MCF 10A (cell line): ENCODE measurements around the gene ARHGEF7. TPM values are rescaled to one million over a fixed set of nuclear protein-coding genes. Genes with fewer than 3 reads are reported as not detected.

Experiments used
- BruUV-seq: library from RNA; stranded (reverse); fragments of 400-500 nt; replicated peaks from 2 replicates; lab custom pipeline; 2021; lab: Mats Ljungman, UMichigan
- CTCF ChIA-PET: fragments of 300-600 bp; sonication (Branson Sonifier 250); formaldehyde crosslinking; extraction: SDS; loops from one replicate; lab custom pipeline; 2021; ENCODE audit warnings: antibody characterized with exemption, inconsistent platforms; lab: Yijun Ruan, JAX
- POLR2A ChIA-PET: fragments of 300-600, 350-650 bp; sonication (Branson Sonifier 250); formaldehyde crosslinking; extraction: SDS; loops from one replicate; lab custom pipeline; 2020; ENCODE audit warnings: antibody characterized with exemption, inconsistent platforms; lab: Yijun Ruan, JAX
- DNase-seq: peaks from one replicate; pipeline ENCODE4 v3.0.0-alpha.2; 2018; ENCODE audit not compliant: unreplicated experiment
- H3K27ac Mint-ChIP-seq: one replicate; pipeline ENCODE4 v1.8.0; 2022; ENCODE audit warnings: mild to moderate bottlenecking, low read depth, mixed read lengths; ENCODE audit not compliant: unreplicated experiment
- H3K27me3 Mint-ChIP-seq: one replicate; pipeline ENCODE4 v1.8.0; 2022; ENCODE audit warnings: mixed read lengths; ENCODE audit not compliant: insufficient read depth, unreplicated experiment
- H3K36me3 Mint-ChIP-seq: one replicate; pipeline ENCODE4 v1.8.0; 2022; ENCODE audit warnings: mild to moderate bottlenecking, moderate library complexity, mixed read lengths; ENCODE audit not compliant: insufficient read depth, unreplicated experiment
- H3K4me1 Mint-ChIP-seq: one replicate; pipeline ENCODE4 v1.8.0; 2022; ENCODE audit warnings: mixed read lengths; ENCODE audit not compliant: insufficient read depth, unreplicated experiment
- H3K4me3 Mint-ChIP-seq: one replicate; pipeline ENCODE4 v1.8.0; 2022; ENCODE audit warnings: mild to moderate bottlenecking, moderate library complexity, mixed read lengths; ENCODE audit not compliant: unreplicated experiment
- H3K9me3 Mint-ChIP-seq: one replicate; pipeline ENCODE4 v1.8.0; 2022; ENCODE audit warnings: mixed read lengths; ENCODE audit not compliant: unreplicated experiment
- intact Hi-C: fragments of 100-400 bp; cut with micrococcal nuclease; formaldehyde crosslinking; loops from 2 replicates; pipeline ENCODE4 v1.14.1; 2022
- total RNA-seq: library from RNA; stranded (reverse); gene quantifications from 2 replicates; pipeline ENCODE4 v1.2.3, GENCODE V29; 2022
- TF ChIP-seq, protein P1 (sequence below): fragments of 200-600 bp; IDR thresholded peaks from one replicate; pipeline ENCODE4 v1.8.0; 2022; ENCODE audit warnings: antibody characterized with exemption, mild to moderate bottlenecking; ENCODE audit not compliant: unreplicated experiment

Gene ARHGEF7
- total RNA-seq, 1 experiment from 2014 or later, result 43.5 TPM

DNA sequence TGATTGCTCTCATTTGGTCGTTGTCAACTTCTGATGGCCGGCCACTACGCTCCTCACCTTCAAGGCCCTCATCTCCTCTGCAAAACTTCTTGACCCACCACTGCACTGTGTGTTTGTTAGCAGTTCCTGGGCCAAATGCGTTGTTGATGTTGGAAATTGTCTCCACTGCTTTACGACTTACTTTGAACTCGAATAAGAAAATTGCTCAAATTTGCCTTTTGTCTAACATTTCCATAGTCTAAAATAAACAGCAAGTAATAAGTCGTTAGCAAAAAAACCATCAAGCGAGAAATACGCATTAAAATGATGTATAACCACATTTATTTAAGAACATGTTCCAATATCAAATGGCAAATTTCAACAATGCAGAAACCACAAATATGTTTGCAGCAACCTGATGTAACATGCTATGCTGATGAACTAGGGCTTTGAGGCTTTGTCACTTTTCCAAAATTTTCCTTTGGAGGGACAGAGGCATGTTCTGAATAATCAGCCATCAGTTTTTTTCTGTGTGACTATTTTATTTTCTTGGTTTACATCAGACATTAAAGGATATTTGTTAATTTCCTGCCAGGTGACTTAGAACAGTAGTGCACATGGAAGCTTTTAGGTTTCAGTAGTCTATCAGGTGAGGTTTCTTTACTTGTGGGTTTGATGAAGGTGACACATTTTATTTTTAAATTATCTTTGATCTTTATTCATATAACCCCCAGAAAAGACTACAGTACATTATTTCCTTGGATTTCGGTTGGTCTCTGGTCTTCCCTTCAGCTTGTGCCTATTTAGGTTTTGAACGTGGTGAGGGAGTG is 130.7 kb downstream of the ARHGEF7 start:
- Mint-ChIP-seq H3K4me3 (no peak overlapping the region), H3K27ac (no peak overlapping the region), H3K36me3 (peaks cover 56% of the 10 kb centered on the region), H3K4me1 (no peaks in the 10 kb centered on the region), H3K9me3 (no peaks in the 10 kb centered on the region), H3K27me3 (no peaks in the 10 kb centered on the region)
- intact Hi-C loops, result no loop called here
- no peak for DNase-seq
- ChIA-PET POLR2A (interaction anchor here (1.1 kb wide), 1 partner anchor 10 kb away, joined by 3 read pairs; no protein-coding TSS in a partner anchor), CTCF (no interaction called here)
- TF ChIP-seq, protein P1, sequence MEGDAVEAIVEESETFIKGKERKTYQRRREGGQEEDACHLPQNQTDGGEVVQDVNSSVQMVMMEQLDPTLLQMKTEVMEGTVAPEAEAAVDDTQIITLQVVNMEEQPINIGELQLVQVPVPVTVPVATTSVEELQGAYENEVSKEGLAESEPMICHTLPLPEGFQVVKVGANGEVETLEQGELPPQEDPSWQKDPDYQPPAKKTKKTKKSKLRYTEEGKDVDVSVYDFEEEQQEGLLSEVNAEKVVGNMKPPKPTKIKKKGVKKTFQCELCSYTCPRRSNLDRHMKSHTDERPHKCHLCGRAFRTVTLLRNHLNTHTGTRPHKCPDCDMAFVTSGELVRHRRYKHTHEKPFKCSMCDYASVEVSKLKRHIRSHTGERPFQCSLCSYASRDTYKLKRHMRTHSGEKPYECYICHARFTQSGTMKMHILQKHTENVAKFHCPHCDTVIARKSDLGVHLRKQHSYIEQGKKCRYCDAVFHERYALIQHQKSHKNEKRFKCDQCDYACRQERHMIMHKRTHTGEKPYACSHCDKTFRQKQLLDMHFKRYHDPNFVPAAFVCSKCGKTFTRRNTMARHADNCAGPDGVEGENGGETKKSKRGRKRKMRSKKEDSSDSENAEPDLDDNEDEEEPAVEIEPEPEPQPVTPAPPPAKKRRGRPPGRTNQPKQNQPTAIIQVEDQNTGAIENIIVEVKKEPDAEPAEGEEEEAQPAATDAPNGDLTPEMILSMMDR, result no peak
- TSS peak; percentile 15 for BruUV-seq

DNA sequence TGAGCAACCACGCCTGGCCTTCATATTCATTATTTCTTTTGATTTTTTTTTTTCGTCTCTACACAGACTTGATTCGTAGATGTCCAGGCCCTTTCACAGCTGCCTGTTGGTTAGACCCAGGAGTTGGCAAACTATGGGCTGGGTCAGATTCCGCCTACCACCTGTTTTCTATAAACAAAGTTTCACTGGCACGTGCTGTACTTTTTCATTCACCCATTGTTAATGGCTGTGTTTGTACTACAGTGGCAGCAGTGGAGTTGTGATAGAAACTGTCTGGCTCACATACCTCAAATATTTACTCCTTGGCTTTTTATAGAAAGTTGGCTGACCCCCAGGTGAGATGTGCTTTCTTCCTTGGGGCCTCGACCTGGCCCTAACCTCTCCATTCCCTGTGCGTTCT is 132.4 kb downstream of the ARHGEF7 start:
- H3K27ac Mint-ChIP-seq, result no peak overlapping the region
- H3K4me1 Mint-ChIP-seq, result no peaks in the 10 kb centered on the region
- intact Hi-C loops, result no loop called here
- peaks cover 49% of the 10 kb centered on the region for H3K36me3 Mint-ChIP-seq
- TF ChIP-seq, protein P1, result no peak
- no peak overlapping the region for H3K4me3 Mint-ChIP-seq
- DNase-seq, result no peak
- BruUV-seq, result no TSS peak
- H3K27me3 Mint-ChIP-seq, result no peaks in the 10 kb centered on the region
- H3K9me3 Mint-ChIP-seq, result no peaks in the 10 kb centered on the region
- ChIA-PET POLR2A (no interaction called here), CTCF (interaction anchor here (0.6 kb wide), 1 partner anchor 15 kb away, joined by 3 read pairs; no protein-coding TSS in a partner anchor)

DNA sequence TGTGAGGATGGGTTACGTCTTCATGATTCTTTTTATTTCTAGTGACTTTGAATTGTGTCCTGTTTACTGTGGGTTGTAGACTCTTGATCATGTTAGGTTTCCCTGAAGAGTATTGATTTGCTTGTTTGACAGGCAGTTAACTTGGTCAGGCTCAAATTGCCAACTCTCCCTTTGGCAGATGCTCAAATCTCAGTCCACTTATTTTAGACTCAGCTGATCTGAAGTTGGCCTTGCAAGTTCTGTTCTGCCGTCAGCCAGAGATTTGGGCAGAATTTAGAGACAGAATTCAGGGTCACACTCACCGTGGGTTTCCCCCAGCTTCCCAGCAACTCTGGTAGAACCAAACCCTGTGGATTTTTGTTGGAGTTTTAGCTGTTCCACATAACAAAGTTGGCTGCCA is 133.7 kb downstream of the ARHGEF7 start:
- CTCF ChIA-PET, result interaction anchor here (0.8 to 1.4 kb wide), 2 partner anchors 25 to 226 kb away, joined by 3 to 6 read pairs; no protein-coding TSS in a partner anchor
- POLR2A ChIA-PET, result interaction anchor here (0.6 kb wide), 1 partner anchor 19 kb away, joined by 3 read pairs; no protein-coding TSS in a partner anchor
- Mint-ChIP-seq H3K4me1 (no peaks in the 10 kb centered on the region), H3K27ac (no peak overlapping the region), H3K4me3 (no peak overlapping the region), H3K9me3 (no peaks in the 10 kb centered on the region), H3K36me3 (peaks cover 44% of the 10 kb centered on the region), H3K27me3 (no peaks in the 10 kb centered on the region)
- BruUV-seq, result no TSS peak
- DNase-seq, result no peak
- TF ChIP-seq, protein P1, result no peak
- intact Hi-C loops, result no loop called here

GRCh38 chr13:111249637-111250360 is 134.7 kb downstream of the ARHGEF7 start:
- H3K27ac Mint-ChIP-seq, result peak overlapping the region; percentile 67
- intact Hi-C loops, result no loop called here
- no peaks in the 10 kb centered on the region for H3K4me1 Mint-ChIP-seq
- no peaks in the 10 kb centered on the region for H3K9me3 Mint-ChIP-seq
- ChIA-PET POLR2A (interaction anchor here (0.6 kb wide), 1 partner anchor 18 kb away, joined by 3 read pairs; no protein-coding TSS in a partner anchor), CTCF (interaction anchor here (0.5 to 1.5 kb wide), 5 partner anchors 26 to 263 kb away, joined by 3 to 6 read pairs (median 3); no protein-coding TSS in a partner anchor)
- no peaks in the 10 kb centered on the region for H3K27me3 Mint-ChIP-seq
- DNase-seq, result no peak
- no TSS peak for BruUV-seq
- TF ChIP-seq, protein P1, result no peak
- no peak overlapping the region for H3K4me3 Mint-ChIP-seq
- H3K36me3 Mint-ChIP-seq, result peaks cover 39% of the 10 kb centered on the region
